Lower leg skin (tissue), 4 donors: ENCODE measurements around the gene F3. TPM values are rescaled to one million over a fixed set of nuclear protein-coding genes. Genes with fewer than 3 reads are reported as not detected.

ENCODE experiments used
- DNase-seq, 2 donors: peaks; one replicate each; pipeline ENCODE4 v3.0.0-alpha.2; 2019; ENCODE audit warnings: low spot score in 2 of 2
- H3K4me3 ChIP-seq: fragments of 200-600 bp; sonication (generic); 2 replicates; pipeline ENCODE4 v1.5.1; 2017; ENCODE audit warnings: mild to moderate bottlenecking, low read depth; ENCODE audit not compliant: poor library complexity, severe bottlenecking
- POLR2A ChIP-seq, 2 donors: fragments of 450-650 bp; IDR thresholded peaks; one replicate each; pipeline ENCODE4 v1.6.1; 2016 to 2017; ENCODE audit warnings: antibody characterized with exemption in 2 of 2, mild to moderate bottlenecking in 1 of 2, moderate library complexity in 1 of 2
- WGBS, 2 donors: methylation state at CpG; one replicate each; pipeline ENCODE4 v1.1.5; 2018; 5-methylcytosine and 5-hydroxymethylcytosine counted together
- intact Hi-C: fragments of 100-400 bp; cut with DNase I; formaldehyde crosslinking; loops from one replicate; pipeline ENCODE4 v1.15.0; 2023; ENCODE audit warnings: low total_unique reads
- total RNA-seq, 4 donors: library from RNA; depleted of rRNA; stranded (reverse); fragments of >200 nt; gene quantifications; one replicate each; pipeline ENCODE4 v1.1.0, GENCODE V29; 2016
- TF ChIP-seq, protein P1 (sequence below), 3 donors: fragments of 450-650 bp; IDR thresholded peaks; one replicate each; pipeline ENCODE4 v1.5.1; 2016; ENCODE audit warnings: antibody characterized with exemption in 3 of 3, mild to moderate bottlenecking in 3 of 3, moderate library complexity in 2 of 3

F3 gene
- total RNA-seq, 4 donors from 2014 or later = 69.2 to 129 (median 85.9) TPM

GRCh38 chr1:94528299-94528698 is 13.3 kb downstream of the F3 start:
- TF ChIP-seq, protein P1, sequence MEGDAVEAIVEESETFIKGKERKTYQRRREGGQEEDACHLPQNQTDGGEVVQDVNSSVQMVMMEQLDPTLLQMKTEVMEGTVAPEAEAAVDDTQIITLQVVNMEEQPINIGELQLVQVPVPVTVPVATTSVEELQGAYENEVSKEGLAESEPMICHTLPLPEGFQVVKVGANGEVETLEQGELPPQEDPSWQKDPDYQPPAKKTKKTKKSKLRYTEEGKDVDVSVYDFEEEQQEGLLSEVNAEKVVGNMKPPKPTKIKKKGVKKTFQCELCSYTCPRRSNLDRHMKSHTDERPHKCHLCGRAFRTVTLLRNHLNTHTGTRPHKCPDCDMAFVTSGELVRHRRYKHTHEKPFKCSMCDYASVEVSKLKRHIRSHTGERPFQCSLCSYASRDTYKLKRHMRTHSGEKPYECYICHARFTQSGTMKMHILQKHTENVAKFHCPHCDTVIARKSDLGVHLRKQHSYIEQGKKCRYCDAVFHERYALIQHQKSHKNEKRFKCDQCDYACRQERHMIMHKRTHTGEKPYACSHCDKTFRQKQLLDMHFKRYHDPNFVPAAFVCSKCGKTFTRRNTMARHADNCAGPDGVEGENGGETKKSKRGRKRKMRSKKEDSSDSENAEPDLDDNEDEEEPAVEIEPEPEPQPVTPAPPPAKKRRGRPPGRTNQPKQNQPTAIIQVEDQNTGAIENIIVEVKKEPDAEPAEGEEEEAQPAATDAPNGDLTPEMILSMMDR (IDR thresholded peaks at IDR 0.05) = no peak
- no peak for TF ChIP-seq POLR2A (IDR thresholded peaks at IDR 0.05)
- WGBS, 2 donors = 68 to 82% methylated on average over 1 of the region's 1 CpG
- H3K4me3 ChIP-seq = no peak overlapping the region
- intact Hi-C loops = loop anchor here (10.0 kb wide), 1 partner anchor 277 kb away; no protein-coding TSS in a partner anchor
- no peak for DNase-seq

DNA sequence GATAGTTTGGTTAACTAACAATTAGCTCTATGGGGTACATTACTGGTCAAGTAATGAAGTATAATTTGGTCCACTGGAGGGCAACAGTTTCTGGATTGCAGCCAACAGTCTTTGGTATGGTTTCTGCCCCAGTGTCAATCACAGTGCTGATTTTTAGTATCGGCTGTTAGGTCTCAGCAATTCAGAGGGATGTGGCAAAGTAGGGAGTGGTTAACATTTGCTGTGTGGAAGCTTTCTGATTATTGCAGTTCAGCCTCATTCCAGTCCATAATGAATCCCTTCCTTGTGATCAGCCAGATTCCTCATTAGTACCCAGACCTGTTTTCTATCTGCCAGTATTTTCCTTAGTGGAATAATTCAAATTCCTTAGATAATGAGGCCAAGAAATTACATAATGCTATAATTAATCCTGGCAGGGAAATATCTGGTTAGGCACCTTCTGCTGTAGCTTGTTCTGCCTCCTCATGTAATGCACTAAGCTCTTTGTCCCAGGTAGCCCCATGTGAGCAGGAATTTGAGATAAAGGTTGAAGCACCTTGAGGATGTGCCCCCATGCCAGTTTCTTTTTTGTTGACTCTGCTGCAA is 14.0 kb downstream of the F3 start:
- no peak for DNase-seq
- no peak overlapping the region for H3K4me3 ChIP-seq
- 5 to 10% methylated on average over 1 of the region's 1 CpG for WGBS, 2 donors

DNA sequence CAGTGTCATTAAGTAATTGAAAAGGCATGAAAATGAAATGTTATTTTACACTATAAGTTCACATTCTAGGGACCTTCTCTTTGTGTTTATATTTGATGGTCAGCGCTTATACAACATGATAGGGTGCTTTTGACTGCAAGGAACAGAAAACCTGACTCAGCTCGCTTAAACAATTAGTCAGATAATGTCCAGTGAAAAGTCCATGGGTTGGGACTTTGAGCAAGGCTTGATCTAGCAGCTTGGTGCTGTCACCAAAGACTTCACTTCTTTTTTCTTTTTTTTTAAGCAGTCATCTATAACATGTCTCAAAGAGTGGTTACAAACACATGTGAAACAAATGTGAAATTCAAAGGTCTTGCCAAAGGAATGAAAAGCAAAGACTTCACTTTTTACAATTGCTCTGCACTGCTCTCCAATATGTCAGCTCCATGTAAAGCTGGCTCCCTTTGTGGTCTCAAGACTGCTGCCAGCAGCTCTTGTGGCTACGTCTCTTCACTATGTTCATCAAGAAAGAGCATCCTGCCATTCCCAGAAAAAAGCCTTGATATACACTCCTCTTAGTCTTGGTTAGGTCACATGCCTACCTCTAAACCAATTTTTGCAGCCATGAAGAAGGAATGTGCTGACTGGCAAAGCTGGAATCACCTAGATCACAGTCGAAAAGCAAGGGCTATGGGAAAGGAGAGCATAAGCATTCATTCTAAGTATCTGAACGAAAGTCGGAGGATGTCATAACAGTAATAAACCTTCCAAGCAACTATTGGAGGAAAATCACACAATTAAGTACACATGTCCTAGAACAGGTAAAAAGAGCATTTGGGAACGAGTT is 15.2 kb downstream of the F3 start:
- 87% methylated on average over 7 of the region's 7 CpGs for WGBS, 2 donors
- DNase-seq = no peak
- intact Hi-C loops = loop anchor here (10.0 kb wide), 1 partner anchor 278 kb away; no protein-coding TSS in a partner anchor
- TF ChIP-seq, protein P1 (IDR thresholded peaks at IDR 0.05) = no peak
- TF ChIP-seq POLR2A (IDR thresholded peaks at IDR 0.05) = no peak
- H3K4me3 ChIP-seq = no peak overlapping the region

More for the DNA sequence above, 14.0 kb downstream of the F3 start:
- intact Hi-C loops = loop anchor here (10.0 kb wide), 1 partner anchor 277 kb away; no protein-coding TSS in a partner anchor
- no peak for TF ChIP-seq POLR2A (IDR thresholded peaks at IDR 0.05)
- TF ChIP-seq, protein P1 (IDR thresholded peaks at IDR 0.05) = no peak

DNA sequence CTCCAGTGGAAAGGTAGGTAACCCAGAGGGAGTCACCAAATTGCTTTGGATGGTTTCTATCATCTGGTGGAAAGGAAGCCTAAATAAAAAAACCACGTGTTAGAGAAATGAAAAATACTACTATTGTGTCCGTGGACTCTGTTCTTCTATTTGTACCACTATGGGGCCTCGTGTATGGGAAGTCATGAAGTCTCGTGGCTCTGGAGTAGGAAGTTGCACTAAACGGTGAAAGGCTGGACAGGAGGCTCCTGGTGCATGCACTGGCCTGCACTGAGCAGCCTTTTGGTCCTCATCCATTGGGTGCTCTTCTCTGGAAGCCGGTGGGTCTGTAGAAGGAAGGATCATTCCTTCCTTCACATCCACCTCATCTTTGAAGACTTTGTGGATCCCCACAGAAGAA is 17.0 kb downstream of the F3 start:
- H3K4me3 ChIP-seq = no peak overlapping the region
- WGBS, 2 donors = 84 to 90% methylated on average over 6 of the region's 6 CpGs
- intact Hi-C loops = loop anchor here (10.0 kb wide), 1 partner anchor 280 kb away; no protein-coding TSS in a partner anchor
- DNase-seq = no peak
- TF ChIP-seq, protein P1 (IDR thresholded peaks at IDR 0.05) = no peak
- no peak for TF ChIP-seq POLR2A (IDR thresholded peaks at IDR 0.05)

DNA sequence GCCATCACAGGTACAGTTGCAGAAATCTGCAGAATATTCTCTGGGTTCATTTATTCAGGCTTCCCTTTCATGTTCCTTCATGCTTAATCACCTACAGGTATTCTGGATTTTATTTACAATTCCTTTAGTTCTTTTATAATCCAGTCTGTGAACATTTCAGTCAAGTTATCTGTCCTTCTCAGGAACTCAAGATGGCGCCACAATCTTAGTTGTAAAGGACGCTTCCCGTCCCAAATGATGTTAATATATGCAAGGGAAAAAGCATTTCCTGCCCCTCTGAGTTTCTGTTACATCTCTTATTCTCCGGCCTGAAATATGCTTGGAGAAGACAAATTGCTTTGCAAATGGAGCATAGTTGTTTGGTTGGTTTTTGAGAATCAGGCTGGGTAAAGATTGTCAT is 19.3 kb downstream of the F3 start:
- TF ChIP-seq, protein P1 (IDR thresholded peaks at IDR 0.05) = no peak
- no peak for TF ChIP-seq POLR2A (IDR thresholded peaks at IDR 0.05)
- 24 to 27% methylated on average over 4 of the region's 4 CpGs for WGBS, 2 donors
- DNase-seq = no peak
- intact Hi-C loops = loop anchor here (10.0 kb wide), 1 partner anchor 282 kb away; no protein-coding TSS in a partner anchor
- no peak overlapping the region for H3K4me3 ChIP-seq
